Measurements from ENCODE around the gene GHRHR.

Gene GHRHR

DNA sequence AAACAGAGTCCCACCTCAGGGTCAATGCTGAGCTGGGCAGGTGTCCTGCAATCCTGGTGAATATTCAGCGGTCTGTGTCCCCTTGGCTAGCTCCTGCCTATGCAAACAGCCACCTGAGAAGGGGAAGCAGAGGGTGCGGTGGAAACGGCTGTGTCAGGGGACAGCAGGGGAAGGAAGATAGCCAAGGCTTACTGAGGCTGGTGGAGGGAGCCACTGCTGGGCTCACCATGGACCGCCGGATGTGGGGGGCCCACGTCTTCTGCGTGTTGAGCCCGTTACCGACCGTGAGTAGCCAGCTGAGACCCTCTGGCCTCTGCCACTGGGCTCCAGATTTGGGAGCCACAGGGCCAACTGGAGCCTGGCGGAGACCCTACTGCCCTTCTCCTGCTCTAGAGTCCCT, at the start of gene GHRHR:
Gene GHRHR (plus strand): TSS at position 112 of the 400 bp plus-strand sequence. CDS start 116 bp downstream, at position 228.
- no peak for DNase-seq

DNA sequence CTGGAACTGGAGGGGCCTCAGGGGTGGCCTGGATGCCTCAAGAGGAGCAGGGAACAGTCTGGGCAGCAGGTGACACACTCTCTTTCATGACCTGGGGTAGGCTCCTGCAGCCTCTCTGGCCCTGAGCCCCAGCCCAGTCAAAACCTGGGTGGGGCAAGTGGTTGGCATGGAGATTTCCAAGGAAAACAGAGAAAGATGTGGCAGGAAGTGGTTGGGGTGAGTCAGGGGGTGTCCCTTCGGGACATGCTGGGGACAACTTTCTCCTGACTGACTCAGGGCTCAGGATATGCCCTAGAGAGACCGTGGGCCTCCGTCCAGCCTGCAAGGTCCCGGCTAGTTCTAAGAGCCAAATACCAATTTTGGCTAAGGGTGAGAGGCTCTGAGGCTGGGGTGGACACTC, 49.2 kb upstream of the GHRHR start:
- no peak for DNase-seq

DNA sequence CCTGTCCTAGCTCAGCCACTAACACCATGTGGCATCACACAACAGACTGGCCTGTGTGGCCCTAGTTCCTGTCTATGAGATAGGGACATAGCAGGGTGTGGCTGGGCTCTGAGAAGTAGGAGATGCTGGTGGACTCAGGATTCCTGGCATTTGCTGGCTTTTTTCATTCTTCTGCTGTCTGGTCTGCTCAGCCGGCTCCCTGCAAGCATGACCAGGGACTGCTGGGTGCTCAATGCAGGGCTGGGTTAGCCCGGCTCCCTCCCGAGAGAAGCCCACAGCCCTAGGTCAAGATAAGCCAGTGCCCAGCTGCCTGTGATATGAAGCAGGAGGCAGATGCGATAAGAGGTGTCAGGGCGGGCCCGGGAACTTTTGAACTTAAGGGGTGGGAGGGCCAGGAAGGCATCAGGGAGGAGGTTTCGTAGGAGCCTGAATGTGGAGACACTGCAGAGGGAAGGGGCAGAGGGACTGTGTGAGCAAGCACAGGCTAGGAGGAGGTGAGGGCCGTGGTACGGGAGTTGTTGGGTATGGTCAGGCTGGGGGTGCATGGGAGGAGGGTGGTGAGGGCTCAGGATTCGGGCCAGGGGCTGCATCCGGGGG, 48.6 kb upstream of the GHRHR start:
- no peak for DNase-seq

DNA sequence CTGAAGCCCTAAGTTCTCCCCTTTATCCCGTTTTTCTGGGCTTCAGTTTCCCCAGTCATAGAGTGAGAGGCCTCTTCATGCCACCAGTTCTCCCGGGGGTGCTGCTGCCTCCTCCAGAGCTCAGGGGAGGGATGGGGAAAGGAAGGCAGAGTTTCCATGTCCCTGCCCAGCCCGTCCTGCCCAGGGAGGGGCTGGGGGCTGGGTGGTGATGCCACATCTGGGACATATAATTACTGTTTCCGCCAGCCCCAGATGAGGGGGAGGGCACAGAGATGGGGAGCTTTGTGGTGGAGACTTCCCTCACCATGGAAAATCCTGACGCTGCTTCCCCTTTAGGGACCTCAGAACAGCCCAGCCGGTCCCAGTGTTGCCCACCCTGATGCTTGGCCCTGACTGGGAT, 48.0 kb upstream of the GHRHR start:
- DNase-seq = no peak

DNA sequence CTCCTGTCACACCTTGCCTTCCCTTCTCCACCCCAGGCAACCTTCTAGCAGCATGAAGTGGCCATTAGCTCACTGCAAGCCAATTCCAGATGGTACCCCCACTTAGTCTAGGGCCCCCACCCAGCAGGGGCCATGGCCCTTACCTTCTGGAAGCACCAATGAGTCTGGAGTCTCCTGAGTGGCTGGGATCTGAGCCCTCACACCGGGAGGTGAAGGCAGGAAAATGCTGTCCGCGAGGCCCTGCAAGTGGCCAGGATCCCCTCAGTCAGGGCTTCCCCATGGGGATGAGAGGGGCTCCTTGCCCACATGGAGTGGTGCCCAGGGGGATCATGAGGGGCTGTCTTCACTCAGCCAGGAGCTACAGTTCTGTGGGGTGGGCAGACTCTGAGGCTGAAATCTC, 47.5 kb upstream of the GHRHR start:
- DNase-seq = no peak

DNA sequence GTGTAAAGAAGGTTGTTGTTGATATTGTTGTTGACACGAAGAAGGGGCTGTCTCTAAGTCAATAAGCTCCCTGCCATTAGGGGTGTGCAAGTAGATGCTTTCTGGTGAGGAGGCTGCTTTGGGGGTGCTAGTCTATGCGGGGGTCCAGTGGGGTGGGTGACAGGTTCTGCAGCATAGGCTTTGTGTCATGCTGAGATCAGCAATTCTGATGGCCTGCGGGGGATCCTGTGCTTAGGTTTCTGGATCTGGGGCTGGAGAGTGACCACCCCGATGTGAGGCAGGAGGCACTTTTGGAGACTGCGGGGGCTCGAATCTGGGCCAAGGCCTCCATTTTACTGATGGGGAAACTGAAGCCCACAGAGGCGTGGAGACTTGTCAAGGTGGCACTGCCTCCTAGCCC, 47.0 kb upstream of the GHRHR start:
- no peak for DNase-seq

DNA sequence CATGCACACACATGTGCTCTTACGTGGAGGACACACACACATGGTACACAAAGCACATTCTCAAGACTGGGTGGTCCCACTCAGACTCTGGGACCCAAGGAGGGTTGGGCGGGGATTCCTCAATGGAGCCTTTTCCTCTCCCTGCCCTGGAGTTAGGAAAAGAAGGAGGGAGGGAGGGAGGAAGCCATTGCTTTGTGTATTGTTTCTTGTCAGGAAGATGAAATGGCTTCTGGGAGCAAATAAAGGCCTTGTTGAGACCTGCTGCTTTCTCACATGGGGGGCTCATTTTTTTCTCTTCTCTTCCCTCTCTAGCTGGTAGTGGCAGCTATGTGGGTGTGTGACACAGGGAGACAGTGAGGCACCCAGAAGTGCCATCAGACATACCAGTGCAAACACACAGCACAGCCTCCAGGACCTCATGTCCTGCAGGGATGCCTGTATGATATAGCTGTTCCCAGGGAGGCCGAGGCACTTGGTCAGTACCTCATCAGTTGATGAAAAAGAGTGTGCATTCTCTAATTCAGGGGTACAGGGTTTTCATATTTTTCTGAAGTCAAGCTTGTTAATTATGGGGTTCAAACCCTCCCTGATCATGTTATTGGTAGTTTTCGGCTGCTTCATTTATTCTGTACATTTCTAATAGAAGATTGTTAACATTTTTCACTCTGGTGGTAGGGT, 46.4 kb upstream of the GHRHR start:
- no peak for DNase-seq

DNA sequence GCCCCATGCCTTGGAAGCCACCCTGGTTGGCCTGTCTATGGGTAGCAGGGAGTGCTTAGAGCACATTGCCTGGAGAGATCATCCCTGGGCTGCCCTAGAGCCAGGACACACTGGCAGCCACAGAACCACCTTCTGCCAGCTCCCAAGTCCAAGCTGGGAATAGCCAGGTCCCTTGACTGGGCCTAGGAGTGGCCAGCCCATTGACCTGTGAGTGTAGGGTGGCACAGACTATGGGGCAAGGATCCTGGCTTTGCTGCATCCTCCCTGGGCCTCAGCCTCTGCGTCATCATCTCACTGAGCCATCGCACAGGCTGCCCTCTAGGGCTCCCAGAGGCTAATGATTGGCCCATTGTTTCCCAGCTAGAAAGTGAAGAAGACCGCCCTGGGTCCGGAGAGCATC, 45.1 kb upstream of the GHRHR start:
- no peak for DNase-seq

DNA sequence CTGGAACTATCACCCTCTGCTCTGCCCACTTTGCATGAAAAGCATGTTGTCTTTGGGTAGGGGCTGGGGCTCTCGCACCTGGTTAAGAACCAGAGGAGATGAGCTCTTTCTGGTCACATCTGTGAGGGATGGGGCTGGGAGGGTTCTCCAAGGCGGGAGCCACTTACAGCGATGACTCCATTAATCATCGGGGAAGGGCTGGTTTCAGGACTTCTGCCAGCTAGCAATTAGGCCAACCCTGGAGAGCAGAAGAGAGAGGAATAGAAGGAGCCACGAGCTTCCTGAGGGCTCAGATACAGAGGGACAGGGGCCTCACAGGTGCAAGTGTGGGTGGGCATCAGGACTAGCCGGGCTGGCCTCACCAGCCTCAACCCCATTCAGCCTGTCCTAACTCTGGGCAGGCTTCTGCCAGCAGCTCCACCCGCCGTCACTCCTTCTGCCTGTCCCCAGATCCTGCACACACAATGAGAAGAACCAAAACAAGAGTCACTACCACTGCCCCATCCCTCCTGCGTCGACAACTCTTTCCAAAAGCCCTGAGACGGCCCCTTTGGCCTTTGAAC, 43.7 kb upstream of the GHRHR start:
- no peak for DNase-seq

DNA sequence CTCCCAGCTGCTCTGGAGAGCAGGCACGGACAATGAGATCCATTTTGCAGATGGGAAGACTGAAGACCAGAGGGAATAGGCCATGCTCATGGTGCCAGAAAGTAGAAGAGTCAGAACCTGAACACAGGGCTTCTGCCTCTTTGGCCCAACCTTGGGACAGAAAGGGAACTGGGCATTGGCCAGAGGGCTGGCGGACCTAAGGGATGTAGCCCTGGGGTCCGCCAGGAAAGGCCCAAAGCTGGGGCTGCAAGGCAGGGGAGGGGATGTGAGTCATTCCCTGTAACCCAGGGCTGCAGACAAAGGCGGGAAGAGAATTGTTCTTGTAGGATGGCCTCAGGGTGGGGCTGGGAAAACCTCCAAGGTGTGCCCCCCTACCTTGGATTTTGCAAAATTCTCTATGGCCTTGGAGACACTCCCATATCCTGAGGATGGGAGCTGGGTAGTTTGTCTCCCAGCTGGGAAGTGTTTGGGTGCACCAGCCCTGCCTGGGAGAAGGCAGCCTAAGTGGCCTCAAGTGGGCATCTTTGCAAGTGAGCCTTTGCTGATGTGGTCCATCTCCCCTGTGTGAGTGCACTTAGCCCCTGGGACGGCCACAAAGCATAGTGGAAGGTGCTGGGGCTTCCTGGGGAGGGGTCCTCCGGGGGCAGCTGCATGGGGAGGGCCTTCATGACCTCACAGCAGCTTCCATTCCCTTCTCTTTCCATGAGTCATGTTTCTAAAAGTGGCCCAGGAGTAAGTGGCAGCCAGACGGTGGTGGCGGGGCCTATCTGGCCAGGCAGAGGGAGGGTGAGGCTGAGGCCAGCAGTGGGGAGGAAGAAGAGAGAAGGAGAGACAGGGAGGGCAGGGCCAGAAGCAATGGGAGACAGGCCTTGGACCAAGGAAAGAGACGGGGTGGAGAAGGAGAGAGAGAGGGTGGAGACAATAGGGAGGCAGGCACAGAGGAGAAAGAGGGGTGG, 42.9 kb upstream of the GHRHR start:
- no peak for DNase-seq

DNA sequence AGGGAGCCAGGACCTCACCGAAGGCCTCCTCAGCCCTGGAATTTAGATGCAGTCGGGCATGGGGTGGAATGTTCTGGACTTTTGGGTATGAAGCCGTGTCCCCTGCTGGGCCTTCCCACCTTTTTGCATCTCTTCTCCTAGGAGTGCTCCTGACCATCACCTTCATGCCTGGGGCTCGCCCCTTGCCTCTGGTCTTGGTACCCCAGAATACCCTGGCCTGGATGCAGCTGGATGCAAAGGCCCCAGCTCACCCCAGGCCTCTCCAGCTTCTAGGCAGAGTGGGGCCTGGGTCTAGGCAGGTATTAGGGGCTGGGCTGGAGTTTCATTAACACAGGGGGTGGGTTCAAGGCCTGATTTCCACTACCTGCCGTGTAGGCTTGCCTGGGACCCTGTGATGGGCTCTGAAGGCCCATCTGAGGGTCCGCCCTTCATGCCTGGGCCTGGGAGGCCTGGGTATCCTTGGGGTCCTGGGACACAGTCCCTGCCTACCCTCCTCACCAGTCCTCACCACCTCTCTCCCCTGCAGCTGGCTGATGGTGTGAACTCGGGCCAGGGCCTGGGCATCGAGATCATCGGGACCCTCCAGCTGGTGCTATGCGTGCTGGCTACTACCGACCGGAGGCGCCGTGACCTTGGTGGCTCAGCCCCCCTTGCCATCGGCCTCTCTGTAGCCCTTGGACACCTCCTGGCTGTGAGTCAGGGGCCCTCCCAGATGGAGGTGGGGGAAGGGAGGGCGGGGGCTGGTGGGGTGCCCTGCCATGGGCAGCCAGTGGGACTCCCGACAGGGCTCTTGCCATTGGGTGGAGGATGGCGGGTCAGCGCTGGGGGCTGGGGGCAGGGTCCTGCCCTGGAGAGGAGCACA, 42.0 kb upstream of the GHRHR start:
- no peak for DNase-seq

DNA sequence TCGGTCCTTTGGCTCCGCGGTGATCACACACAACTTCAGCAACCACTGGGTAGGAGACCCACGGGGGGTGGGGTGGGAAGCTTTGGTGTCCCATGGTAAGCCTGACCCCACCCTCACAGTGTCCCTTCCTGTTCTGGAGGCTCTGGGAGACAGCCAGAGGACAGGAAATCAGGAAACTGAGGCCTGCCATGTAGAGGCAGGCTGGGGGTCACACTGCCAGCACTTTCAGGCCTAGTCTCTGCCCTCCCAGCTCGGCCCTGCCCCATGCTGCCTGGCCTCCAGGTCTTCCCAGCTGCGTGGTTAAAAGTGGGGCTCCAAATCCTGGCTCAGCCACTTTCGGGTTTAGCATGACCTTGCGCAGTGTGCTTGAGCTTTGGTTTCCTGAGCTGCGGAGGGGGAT, 41.2 kb upstream of the GHRHR start:
- DNase-seq = no peak

DNA sequence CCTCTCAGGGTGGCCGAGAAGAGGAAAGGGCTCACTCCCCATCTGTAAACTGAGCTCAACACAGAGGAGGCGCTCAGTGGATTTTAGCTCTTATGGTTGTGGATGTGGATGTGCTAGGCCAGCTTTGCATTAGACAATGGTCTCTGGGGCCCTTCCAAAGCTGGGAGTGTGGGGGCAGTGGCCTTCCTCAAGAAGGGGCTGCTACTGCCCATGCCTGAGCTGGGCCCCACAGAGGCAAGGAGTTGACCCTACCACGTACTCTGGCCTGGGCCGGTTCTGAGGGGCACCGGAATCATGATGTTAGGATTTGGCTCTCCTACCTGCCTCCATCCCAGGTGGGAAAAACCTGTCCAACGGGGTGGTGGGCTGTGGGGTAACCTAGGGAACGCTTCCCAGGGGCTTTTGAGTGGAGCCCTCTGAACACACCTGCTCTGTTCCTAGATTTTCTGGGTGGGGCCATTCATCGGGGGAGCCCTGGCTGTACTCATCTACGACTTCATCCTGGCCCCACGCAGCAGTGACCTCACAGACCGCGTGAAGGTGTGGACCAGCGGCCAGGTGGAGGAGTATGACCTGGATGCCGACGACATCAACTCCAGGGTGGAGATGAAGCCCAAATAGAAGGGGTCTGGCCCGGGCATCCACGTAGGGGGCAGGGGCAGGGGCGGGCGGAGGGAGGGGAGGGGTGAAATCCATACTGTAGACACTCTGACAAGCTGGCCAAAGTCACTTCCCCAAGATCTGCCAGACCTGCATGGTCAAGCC, 40.6 kb upstream of the GHRHR start:
- no peak for DNase-seq

DNA sequence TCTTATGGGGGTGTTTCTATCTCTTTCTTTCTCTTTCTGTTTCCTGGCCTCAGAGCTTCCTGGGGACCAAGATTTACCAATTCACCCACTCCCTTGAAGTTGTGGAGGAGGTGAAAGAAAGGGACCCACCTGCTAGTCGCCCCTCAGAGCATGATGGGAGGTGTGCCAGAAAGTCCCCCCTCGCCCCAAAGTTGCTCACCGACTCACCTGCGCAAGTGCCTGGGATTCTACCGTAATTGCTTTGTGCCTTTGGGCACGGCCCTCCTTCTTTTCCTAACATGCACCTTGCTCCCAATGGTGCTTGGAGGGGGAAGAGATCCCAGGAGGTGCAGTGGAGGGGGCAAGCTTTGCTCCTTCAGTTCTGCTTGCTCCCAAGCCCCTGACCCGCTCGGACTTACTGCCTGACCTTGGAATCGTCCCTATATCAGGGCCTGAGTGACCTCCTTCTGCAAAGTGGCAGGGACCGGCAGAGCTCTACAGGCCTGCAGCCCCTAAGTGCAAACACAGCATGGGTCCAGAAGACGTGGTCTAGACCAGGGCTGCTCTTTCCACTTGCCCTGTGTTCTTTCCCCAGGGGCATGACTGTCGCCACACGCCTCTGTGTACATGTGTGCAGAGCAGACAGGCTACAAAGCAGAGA, 39.9 kb upstream of the GHRHR start:
- no peak for DNase-seq

DNA sequence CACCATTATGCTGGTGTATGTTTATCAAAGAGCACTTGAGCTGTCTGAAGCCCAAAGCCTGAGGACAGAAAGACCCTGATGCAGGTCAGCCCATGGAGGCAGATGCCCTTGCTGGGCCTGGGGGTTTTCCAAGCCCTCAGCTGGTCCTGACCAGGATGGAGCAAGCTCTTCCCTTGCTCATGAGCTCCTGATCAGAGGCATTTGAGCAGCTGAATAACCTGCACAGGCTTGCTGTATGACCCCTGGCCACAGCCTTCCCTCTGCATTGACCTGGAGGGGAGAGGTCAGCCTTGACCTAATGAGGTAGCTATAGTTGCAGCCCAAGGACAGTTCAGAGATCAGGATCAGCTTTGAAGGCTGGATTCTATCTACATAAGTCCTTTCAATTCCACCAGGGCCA, 39.1 kb upstream of the GHRHR start:
- DNase-seq = no peak

DNA sequence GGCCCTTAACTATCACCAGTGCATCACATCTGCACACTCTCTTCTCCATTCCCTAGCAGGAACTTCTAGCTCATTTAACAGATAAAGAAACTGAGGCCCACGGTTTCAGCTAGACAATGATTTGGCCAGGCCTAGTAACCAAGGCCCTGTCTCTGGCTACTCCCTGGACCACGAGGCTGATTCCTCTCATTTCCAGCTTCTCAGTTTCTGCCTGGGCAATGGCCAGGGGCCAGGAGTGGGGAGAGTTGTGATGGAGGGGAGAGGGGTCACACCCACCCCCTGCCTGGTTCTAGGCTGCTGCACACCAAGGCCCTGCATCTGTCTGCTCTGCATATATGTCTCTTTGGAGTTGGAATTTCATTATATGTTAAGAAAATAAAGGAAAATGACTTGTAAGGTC, 38.6 kb upstream of the GHRHR start:
- no peak for DNase-seq

DNA sequence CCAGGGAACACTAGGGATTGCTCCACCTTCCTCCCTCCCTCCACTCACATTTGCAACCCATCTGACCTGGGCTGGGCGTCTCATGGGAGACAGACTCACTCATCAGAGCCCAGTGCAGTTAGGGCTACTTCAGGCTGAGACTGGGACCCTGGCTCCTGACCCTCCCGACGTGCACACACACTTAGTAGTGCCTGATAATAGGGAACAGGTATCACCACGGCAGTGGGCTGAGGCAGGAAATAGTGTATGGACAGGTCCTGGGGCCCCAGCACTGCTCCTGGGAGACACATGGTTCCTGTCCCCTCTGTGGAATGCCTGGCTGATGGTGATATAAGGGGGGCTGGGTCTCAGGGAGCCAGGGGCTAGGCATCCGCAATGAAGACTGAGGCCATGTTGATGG, 37.8 kb upstream of the GHRHR start:
- no peak for DNase-seq

DNA sequence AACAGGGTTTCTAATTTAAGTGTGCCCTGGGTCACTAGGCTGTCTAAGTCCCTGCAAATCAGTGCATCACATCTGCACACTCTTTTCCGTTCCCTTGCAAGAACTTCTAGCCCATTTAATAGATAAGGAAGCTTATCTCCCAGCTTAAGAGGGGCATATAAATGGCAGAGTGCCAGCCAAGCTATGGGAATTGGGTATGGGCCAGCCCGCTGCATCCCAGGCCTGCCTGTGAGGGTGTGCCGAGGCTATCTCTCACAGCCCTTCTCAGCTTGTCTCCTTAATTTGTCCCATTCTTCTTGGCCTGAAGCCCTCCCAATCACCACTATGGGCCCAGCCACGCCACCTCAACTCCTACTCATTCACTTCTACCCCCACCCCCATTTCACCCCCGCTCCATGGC, 37.4 kb upstream of the GHRHR start:
- no peak for DNase-seq

DNA sequence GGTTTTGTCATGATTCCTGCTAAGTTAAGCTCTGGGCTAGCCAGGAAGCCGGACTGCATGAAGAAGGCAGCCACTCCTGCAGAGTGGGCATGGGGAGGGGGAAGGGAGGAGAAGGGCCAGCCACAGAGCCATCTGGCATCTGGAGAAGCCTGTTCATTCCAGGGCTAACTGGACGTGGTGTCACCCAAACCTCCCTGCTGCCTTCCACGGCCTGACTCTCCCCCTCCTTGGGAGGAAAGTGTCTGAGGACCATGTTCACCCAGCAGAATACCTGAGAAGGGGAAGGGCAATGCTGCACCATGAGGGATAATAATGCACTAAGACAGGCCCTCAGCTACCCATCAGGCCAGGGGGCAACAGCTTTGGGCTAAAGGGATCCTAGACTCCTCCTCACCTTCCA, 36.7 kb upstream of the GHRHR start:
- no peak for DNase-seq

DNA sequence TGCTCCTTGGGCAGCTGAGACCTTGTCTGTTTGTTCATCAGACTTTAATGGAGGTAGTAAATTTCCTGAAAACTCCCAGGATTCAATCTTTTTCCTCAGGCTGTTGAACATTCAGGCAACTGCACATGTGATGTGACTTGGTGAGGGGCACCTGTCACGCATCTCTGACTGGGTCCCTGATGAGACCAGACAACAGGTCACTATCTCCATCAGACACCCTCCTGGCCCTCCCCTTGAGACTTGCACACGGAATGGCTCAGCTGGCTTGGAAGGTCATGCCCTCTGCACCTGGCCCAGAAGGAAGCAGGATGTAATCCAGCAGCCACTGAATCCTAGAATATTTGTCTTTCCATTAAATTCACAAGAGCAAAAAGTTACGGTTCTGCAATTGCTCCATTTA, 36.2 kb upstream of the GHRHR start:
- DNase-seq = no peak

DNA sequence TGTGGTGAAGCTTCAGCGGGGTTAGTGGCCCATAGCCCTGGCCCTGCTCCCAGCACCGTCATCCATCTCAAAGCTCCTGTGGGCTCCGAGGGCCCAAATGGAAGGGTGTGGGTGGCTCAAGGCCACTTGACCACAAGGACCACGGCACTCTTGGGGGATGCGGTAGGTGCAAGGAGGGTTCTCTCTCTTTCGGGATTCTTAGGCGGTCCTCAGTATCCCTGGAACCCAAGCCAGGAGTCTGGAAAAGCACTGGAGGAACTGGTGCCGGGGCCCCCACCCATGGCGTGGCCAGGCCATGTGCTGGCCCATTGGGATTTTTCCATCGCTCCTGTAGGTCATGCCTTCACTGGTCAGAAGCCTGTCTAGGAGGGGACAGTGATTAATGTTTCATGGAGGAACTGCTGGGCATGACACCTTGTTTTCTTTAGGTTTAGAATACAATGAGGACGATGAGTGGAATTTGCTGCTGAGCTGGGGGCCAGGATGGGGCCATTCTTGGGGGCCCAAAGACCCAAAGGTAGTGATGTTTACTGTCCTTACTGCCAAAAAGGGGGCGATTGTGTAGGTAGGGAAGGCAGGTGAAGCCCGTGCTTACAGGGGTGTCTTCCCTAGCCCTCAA, 35.4 kb upstream of the GHRHR start:
- no peak for DNase-seq
